ENCODE measurements around the gene NFXL1. TPM values are rescaled to one million over a fixed set of nuclear protein-coding genes. Genes with fewer than 3 reads are reported as not detected.
A peak's percentile ranks its signal among the peaks of the same experiment; 100 is the strongest.

Gene NFXL1
- total and polyA plus RNA-seq, 2 of the 4 experiments (the other 2 are of a cell fraction): 13.9 to 23.1 TPM

DNA sequence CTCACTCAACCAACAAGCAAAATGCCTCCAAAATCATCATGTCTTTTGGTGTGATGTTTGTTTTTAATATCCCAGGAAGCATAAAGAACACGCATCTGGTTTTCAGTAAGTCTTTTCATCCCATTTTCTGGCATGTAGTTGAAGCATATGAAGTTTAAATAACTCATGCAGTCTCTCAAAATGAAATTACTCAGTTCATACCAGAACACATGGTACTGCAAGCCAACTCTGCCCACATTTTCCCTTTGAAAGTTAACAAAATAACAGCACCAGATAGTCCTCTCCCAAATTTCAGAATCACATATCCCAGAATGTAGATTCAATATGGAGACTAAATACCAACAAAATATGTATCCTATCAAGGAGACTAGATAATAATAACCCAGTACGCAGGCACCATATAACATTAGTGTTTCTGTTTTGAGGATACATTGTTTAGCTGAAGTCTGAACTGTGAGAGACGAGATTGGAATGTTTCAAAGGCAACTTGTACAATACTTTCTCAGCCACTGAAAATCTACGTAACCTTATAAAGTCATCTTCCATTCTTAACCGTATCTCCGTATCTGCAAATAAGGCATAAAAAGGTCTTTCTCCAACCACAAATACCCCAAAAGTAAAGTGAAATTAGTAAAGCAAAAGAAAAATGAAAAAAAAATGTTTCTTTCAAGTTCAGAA is 99.6 kb downstream of the NFXL1 start:
- no peak overlapping the region for H2AK5ac ChIP-seq (ENCODE audit: low read depth, low read length)
- H3K14ac ChIP-seq (replicated peaks; ENCODE audit: low read depth, low read length): no peak overlapping the region
- ChIA-PET POLR2A (ENCODE audit: unreplicated experiment) (no interaction called here), CTCF (interaction anchor here (0.8 kb wide), 1 partner anchor 22 kb away, joined by 3 read pairs; no protein-coding TSS in a partner anchor)
- H3K4me1 ChIP-seq (ENCODE audit: control insufficient read depth, insufficient read depth, low read length): no peaks in the 10 kb centered on the region; the same call in 1 of the 2 replicates
- no peaks in the 10 kb centered on the region for H3K9me3 ChIP-seq (ENCODE audit: control insufficient read depth, insufficient read depth, low read length)
- no peak overlapping the region; the same call in 1 of the 2 replicates for H3K27ac ChIP-seq (ENCODE audit: insufficient read depth, low read length)
- H4K91ac ChIP-seq (ENCODE audit: insufficient read depth, low read depth, low read length): no peak overlapping the region
- no peaks in the 10 kb centered on the region for H3K36me3 ChIP-seq (ENCODE audit: control insufficient read depth, insufficient read depth, low read length)
- H2AK9ac ChIP-seq (replicated peaks; ENCODE audit: low read depth, low read length, poor library complexity): no peak overlapping the region
- no peaks in the 10 kb centered on the region for H3K9me1 ChIP-seq (ENCODE audit: insufficient read depth, low read length)
- H4K20me1 ChIP-seq (ENCODE audit: insufficient read depth, low read length): no peaks in the 10 kb centered on the region
- no peaks in the 10 kb centered on the region for H3K79me1 ChIP-seq (ENCODE audit: low read depth in 1 of 2, low read length in 2 of 2)
- H2BK20ac ChIP-seq (ENCODE audit: low read depth, low read length): no peak overlapping the region
- H2BK15ac ChIP-seq (ENCODE audit: low read depth, low read length): no peak overlapping the region
- peak; percentile 65 for DNase-seq
- intact Hi-C loops (cut with micrococcal nuclease) (no loop called here), dilution Hi-C loops (cut with HindIII; ENCODE audit: low sequenced_read_pairs, unreplicated experiment) (no loop called here), in situ Hi-C loops (cut with MboI; ENCODE audit: low sequenced_read_pairs) (no loop called here)
- H3K4me3 ChIP-seq (ENCODE audit: insufficient read depth, low read depth, low read length): peak overlapping the region; percentile 13; the same call in 1 of the 2 replicates
- H3K27me3 ChIP-seq (ENCODE audit: control insufficient read depth, insufficient read depth, low read length): no peaks in the 10 kb centered on the region; the same call in 1 of the 2 replicates
- 0 out of 2 replicates have a peak overlapping the region, but pooled peaks have one; percentile 3 for H2BK120ac ChIP-seq (ENCODE audit: low read depth, low read length)
- no peak overlapping the region for H3K56ac ChIP-seq (ENCODE audit: extremely low read depth, insufficient read depth, low read length)
- H3K4me2 ChIP-seq (ENCODE audit: low read depth, low read length): peak overlapping the region; percentile 84
- H4K8ac ChIP-seq (ENCODE audit: low read depth in 2 of 2, low read length in 2 of 2): peak overlapping the region in 1 of 2 experiments; percentile 5; a peak in 1 of 4 replicates
- TF ChIP-seq CEBPB (IDR thresholded peaks at IDR 0.05; ENCODE audit: low read depth, low read length) (no peak), SMC3 (IDR thresholded peaks at IDR 0.05; ENCODE audit: low read depth, low read length) (no peak), ELK1 (IDR thresholded peaks at IDR 0.05; ENCODE audit: borderline replicate concordance, low read depth, low read length) (no peak), RFX5 (IDR thresholded peaks at IDR 0.05; ENCODE audit: low read depth, low read length) (no peak)
- no peak overlapping the region for H2AFZ ChIP-seq (replicated peaks; ENCODE audit: low read length, poor library complexity)
- H4K5ac ChIP-seq (ENCODE audit: low read depth, low read length): no peak overlapping the region
- H3K23ac ChIP-seq (ENCODE audit: low read depth, low read length): no peak overlapping the region
- peak overlapping the region; percentile 76 for H2BK5ac ChIP-seq (ENCODE audit: low read depth, low read length, poor library complexity, severe bottlenecking)
- peak; percentile 85 for ATAC-seq (ENCODE audit: low read depth)
- H3K18ac ChIP-seq (ENCODE audit: low read depth, low read length): peak overlapping the region; percentile 78; the same call in 1 of the 2 replicates
- no peak overlapping the region for H3K9ac ChIP-seq (ENCODE audit: low read depth, low read length)
- WGBS, 2 experiments (ENCODE audit: extremely low coverage in 2 of 2, insufficient read length in 1 of 2): no CpG with 5 or more reads among the region's 6 CpGs
- H3K4ac ChIP-seq (ENCODE audit: low read depth, low read length): no peak overlapping the region
- BruUV-seq (replicated peaks): no TSS peak
